Mesenchymal stem cell (in vitro differentiated cells and primary cell): ENCODE measurements around the gene SULT6B1.
A peak's percentile ranks its signal among the peaks of the same experiment; 100 is the strongest.
"Not testable (repeated sequence)": the region's sequence is repeated elsewhere in the genome, so short reads cannot be mapped to it uniquely, and the experiment has no call there.

Source experiments
- DNase-seq: peaks from one replicate; pipeline ENCODE4 v3.0.0-alpha.2; 2013
- H2AFZ ChIP-seq: one replicate; pipeline ENCODE4 v1.6.1; 2013; ENCODE audit warnings: low read depth, mild to moderate bottlenecking, control low read depth, inconsistent platforms, low read length, moderate library complexity
- H2AK5ac ChIP-seq: 2 replicates; pipeline ENCODE4 v1.6.1; 2013; ENCODE audit warnings: low read length, moderate library complexity, mild to moderate bottlenecking, inconsistent platforms; ENCODE audit not compliant: severe bottlenecking
- H2BK120ac ChIP-seq: one replicate; pipeline ENCODE4 v1.6.1; 2013; ENCODE audit warnings: low read depth, mild to moderate bottlenecking, inconsistent platforms, low read length, moderate library complexity
- H2BK12ac ChIP-seq, 2 experiments: one replicate each; pipeline ENCODE4 v1.6.1; 2013; ENCODE audit warnings: inconsistent platforms in 2 of 2, low read length in 2 of 2, mild to moderate bottlenecking in 2 of 2, moderate library complexity in 2 of 2, control low read depth in 1 of 2
- H2BK15ac ChIP-seq: one replicate; pipeline ENCODE4 v1.6.1; 2013; ENCODE audit warnings: mild to moderate bottlenecking, low read depth, inconsistent platforms; ENCODE audit not compliant: poor library complexity, severe bottlenecking
- H2BK5ac ChIP-seq: 2 replicates; pipeline ENCODE4 v1.6.1; 2013; ENCODE audit warnings: low read depth, mild to moderate bottlenecking, low read length, control low read depth, inconsistent platforms; ENCODE audit not compliant: poor library complexity, severe bottlenecking
- H3K14ac ChIP-seq, 2 experiments: one replicate each; pipeline ENCODE4 v1.6.1; 2013; ENCODE audit warnings: inconsistent platforms in 2 of 2, low read length in 2 of 2, control low read depth in 1 of 2, mild to moderate bottlenecking in 1 of 2, moderate library complexity in 1 of 2
- H3K18ac ChIP-seq, 2 experiments: one replicate each; pipeline ENCODE4 v1.6.1; 2013; ENCODE audit warnings: inconsistent platforms in 2 of 2, low read length in 2 of 2, control low read depth in 1 of 2, low read depth in 1 of 2, mild to moderate bottlenecking in 1 of 2
- H3K23ac ChIP-seq, 2 experiments: one replicate each; pipeline ENCODE4 v1.6.1; 2013; ENCODE audit warnings: inconsistent platforms in 2 of 2, low read length in 2 of 2, mild to moderate bottlenecking in 2 of 2, moderate library complexity in 2 of 2, control low read depth in 1 of 2
- H3K27ac ChIP-seq: 2 replicates; pipeline ENCODE4 v1.5.1; 2013; ENCODE audit warnings: mild to moderate bottlenecking, moderate library complexity, low read length, control low read depth, inconsistent platforms; ENCODE audit not compliant: poor library complexity, severe bottlenecking
- H3K27me3 ChIP-seq, 2 experiments: 2 replicates each; pipeline versions ENCODE4 v1.6.1 to v1.7.0; 2013; ENCODE audit warnings: low read length in 2 of 2, mild to moderate bottlenecking in 2 of 2, moderate library complexity in 2 of 2, control low read depth in 1 of 2, inconsistent platforms in 1 of 2; ENCODE audit not compliant: control insufficient read depth in 1 of 2, insufficient read depth in 1 of 2
- H3K36me3 ChIP-seq, 2 experiments: 2 replicates each; pipeline versions ENCODE4 v1.6.1 to v1.7.0; 2013; ENCODE audit warnings: low read length in 2 of 2, control low read depth in 1 of 2, inconsistent platforms in 1 of 2, low read depth in 1 of 2, mild to moderate bottlenecking in 1 of 2; ENCODE audit not compliant: insufficient read depth in 2 of 2, control insufficient read depth in 1 of 2
- H3K4ac ChIP-seq, 2 experiments: one replicate each; pipeline ENCODE4 v1.6.1; 2013; ENCODE audit warnings: inconsistent platforms in 2 of 2, low read length in 2 of 2, mild to moderate bottlenecking in 2 of 2, moderate library complexity in 2 of 2, control low read depth in 1 of 2, low read depth in 1 of 2
- H3K4me1 ChIP-seq: 2 replicates; pipeline ENCODE4 v1.6.1; 2013; ENCODE audit warnings: low read depth, low read length, control low read depth; ENCODE audit not compliant: control insufficient read depth, insufficient read depth
- H3K4me2 ChIP-seq: 2 replicates; pipeline ENCODE4 v1.6.1; 2013; ENCODE audit warnings: low read length, mild to moderate bottlenecking, inconsistent platforms; ENCODE audit not compliant: poor library complexity, severe bottlenecking
- H3K4me3 ChIP-seq, 2 experiments: 2 replicates each; pipeline versions ENCODE4 v1.5.1 to v1.7.0; 2013; ENCODE audit warnings: low read length in 2 of 2, mild to moderate bottlenecking in 2 of 2, control low read depth in 1 of 2, low read depth in 1 of 2; ENCODE audit not compliant: insufficient read depth in 1 of 2
- H3K79me1 ChIP-seq: replicated peaks from 2 replicates; pipeline ENCODE4 v1.6.1; 2013; ENCODE audit warnings: mild to moderate bottlenecking, control low read depth, low read length, inconsistent platforms; ENCODE audit not compliant: poor library complexity, severe bottlenecking
- H3K9ac ChIP-seq: 2 replicates; pipeline ENCODE4 v1.7.0; 2013; ENCODE audit warnings: mild to moderate bottlenecking, low read length, moderate library complexity
- H3K9me3 ChIP-seq: 2 replicates; pipeline ENCODE4 v1.7.0; 2013; ENCODE audit warnings: mild to moderate bottlenecking, low read length; ENCODE audit not compliant: control insufficient read depth
- H4K8ac ChIP-seq: one replicate; pipeline ENCODE4 v1.6.1; 2013; ENCODE audit warnings: inconsistent platforms, mild to moderate bottlenecking, low read length, moderate library complexity
- H4K91ac ChIP-seq: one replicate; pipeline ENCODE4 v1.6.1; 2013; ENCODE audit warnings: mild to moderate bottlenecking, low read length, inconsistent platforms
- WGBS: methylation state at CpG from one replicate; pipeline ENCODE4 v1.1.7; 2013; ENCODE audit warnings: mixed read lengths; 5-methylcytosine and 5-hydroxymethylcytosine counted together

The SULT6B1 gene

DNA sequence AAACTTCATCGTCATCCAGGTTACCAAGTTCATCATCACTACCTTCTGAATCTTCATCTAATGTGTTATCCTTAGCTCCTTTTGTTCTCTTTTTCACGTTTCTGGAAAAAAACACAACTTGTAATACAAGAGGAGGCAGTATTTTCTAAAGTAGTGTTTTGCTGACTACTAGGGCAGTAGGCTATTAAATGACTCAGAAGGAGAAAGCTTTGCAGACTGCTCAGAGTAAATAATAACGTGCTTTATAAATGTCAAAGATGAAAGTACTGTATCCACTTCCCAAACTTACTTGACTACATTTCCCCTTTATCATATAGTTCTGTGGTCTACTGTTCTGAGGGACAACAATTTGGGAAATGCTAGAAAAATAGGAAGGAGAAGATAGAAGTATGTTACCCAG lies 23.5 kb upstream of the SULT6B1 start:
- peaks cover 2% of the 10 kb centered on the region for H3K4me1 ChIP-seq
- H4K8ac ChIP-seq = no peak overlapping the region
- H3K79me1 ChIP-seq = peaks cover 5% of the 10 kb centered on the region
- H3K36me3 ChIP-seq = peaks cover 5 to 97% of the 10 kb centered on the region in 2 experiments
- no peak overlapping the region for H4K91ac ChIP-seq
- peaks cover 20% of the 10 kb centered on the region for H3K9me3 ChIP-seq
- DNase-seq = no peak
- H2BK15ac ChIP-seq = no peak overlapping the region
- peak overlapping the region; percentile 72 for H3K27ac ChIP-seq
- H3K9ac ChIP-seq = no peak overlapping the region
- H2AK5ac ChIP-seq = no peak overlapping the region
- no peak overlapping the region for H3K18ac ChIP-seq
- WGBS = 93% methylated on average over 2 of the region's 3 CpGs
- H3K4ac ChIP-seq = no peak overlapping the region
- no peak overlapping the region for H3K4me3 ChIP-seq
- no peak overlapping the region for H3K23ac ChIP-seq
- no peak overlapping the region for H3K14ac ChIP-seq
- no peaks in the 10 kb centered on the region for H3K27me3 ChIP-seq
- no peak overlapping the region for H2AFZ ChIP-seq
- H2BK120ac ChIP-seq = no peak overlapping the region
- H2BK5ac ChIP-seq = no peak overlapping the region
- no peak overlapping the region for H3K4me2 ChIP-seq
- no peak overlapping the region for H2BK12ac ChIP-seq

DNA sequence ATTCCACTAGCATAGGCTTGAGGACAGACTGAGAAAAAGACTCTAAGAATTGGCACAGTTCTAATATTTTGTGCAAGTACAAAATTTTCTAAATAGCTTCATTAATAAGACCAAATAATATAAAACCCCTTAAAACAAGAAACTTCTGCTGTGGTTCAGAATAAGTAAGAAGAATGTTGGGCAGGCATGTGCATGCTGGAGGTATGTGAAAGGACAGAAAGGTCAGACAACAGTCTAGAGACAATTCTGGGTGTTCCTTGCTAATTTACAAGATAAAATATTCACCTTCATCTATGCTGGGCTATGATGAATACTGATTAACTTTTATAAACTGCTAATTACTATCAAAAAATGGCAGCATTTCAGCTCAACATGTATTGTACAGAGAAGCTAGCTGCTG lies 22.7 kb upstream of the SULT6B1 start:
- Histone ChIP-seq H3K4me3 (no peak overlapping the region), H2BK120ac (no peak overlapping the region), H3K4me1 (peaks cover 2% of the 10 kb centered on the region), H3K18ac (no peak overlapping the region), H3K27me3 (no peaks in the 10 kb centered on the region), H3K14ac (no peak overlapping the region), H2BK12ac (no peak overlapping the region), H4K91ac (no peak overlapping the region), H4K8ac (no peak overlapping the region), H3K23ac (no peak overlapping the region), H3K4ac (no peak overlapping the region), H2BK5ac (no peak overlapping the region), H3K9me3 (peaks cover 26% of the 10 kb centered on the region), H3K79me1 (peaks cover 7% of the 10 kb centered on the region), H2BK15ac (no peak overlapping the region), H3K36me3 (peaks cover 7 to 97% of the 10 kb centered on the region in 2 experiments), H3K9ac (no peak overlapping the region), H2AK5ac (no peak overlapping the region), H3K27ac (peak overlapping the region; percentile 72), H2AFZ (no peak overlapping the region), H3K4me2 (no peak overlapping the region)
- DNase-seq = no peak

DNA sequence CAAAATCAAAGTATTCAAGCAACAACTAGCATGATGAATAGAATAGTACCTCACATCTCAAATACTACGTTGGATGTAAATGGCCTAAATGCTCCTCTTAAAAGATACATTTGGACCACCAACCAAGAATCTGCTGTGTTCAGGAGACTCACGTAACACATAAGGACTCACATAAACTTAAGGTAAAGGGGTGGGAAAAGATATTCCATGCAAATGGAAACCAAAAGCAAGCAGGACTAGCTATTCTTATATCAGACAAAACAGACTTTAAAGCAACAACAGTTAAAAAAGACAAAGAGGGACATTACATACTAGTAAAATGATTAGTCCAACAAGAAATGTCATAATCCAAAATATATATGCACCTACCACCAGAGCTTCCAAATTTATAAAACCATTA lies 18.3 kb upstream of the SULT6B1 start:
- H2BK5ac ChIP-seq, H3K18ac ChIP-seq, H2BK15ac ChIP-seq, H3K14ac ChIP-seq, H3K4me1 ChIP-seq, DNase-seq, H3K27ac ChIP-seq, H4K8ac ChIP-seq, H2AK5ac ChIP-seq, H3K4me3 ChIP-seq, H3K27me3 ChIP-seq, H2BK120ac ChIP-seq, H3K79me1 ChIP-seq, H2AFZ ChIP-seq, H4K91ac ChIP-seq, H3K9ac ChIP-seq, H3K23ac ChIP-seq, H3K4me2 ChIP-seq, H2BK12ac ChIP-seq, H3K4ac ChIP-seq: not testable (repeated sequence)
- Histone ChIP-seq H3K9me3 (peaks cover 37% of the 10 kb centered on the region), H3K36me3 (peaks cover 13 to 95% of the 10 kb centered on the region in 2 experiments)
- WGBS = 97% methylated on average over 2 of the region's 2 CpGs

DNA sequence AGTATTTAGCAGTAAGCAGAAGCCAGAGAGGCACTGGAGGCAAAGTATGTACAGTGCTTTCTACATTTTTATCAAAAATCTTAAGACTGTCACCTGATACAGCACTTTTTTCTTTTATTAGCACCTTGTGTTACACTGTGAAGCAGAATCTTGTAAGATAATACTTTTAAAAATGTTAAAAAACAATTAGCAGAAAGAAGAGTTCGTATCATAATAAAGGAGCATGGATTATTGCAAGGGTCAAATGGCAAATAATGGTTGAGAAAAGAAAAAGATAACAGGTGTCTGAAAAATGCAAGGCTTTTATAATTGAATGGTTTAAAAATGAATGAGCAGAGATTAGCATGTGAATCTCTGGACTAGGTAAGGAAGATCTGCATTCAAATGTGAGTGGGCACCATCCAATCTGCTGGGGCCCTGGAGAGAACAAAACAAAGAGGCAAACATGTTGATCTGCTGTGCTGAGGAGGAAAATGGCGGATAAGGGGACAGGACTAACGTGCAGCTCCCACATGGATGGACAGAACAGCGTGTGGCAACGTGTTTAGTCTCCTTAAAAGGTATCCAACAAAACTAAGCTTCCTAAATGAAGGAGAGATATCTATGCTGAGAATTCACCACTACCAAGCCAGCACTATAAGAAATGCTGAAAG lies 17.3 kb upstream of the SULT6B1 start:
- Histone ChIP-seq H3K9ac (no peak overlapping the region), H3K14ac (no peak overlapping the region), H3K4me3 (no peak overlapping the region), H3K4me1 (no peaks in the 10 kb centered on the region), H2AFZ (no peak overlapping the region), H2BK12ac (no peak overlapping the region), H3K79me1 (peaks cover 9% of the 10 kb centered on the region), H3K27ac (no peak overlapping the region), H3K4me2 (no peak overlapping the region), H2BK5ac (no peak overlapping the region), H2BK120ac (no peak overlapping the region), H3K9me3 (peaks cover 37% of the 10 kb centered on the region), H3K23ac (no peak overlapping the region), H3K18ac (no peak overlapping the region), H3K27me3 (no peaks in the 10 kb centered on the region), H4K8ac (no peak overlapping the region), H3K36me3 (peaks cover 13 to 95% of the 10 kb centered on the region in 2 experiments), H2AK5ac (no peak overlapping the region), H3K4ac (no peak overlapping the region), H2BK15ac (no peak overlapping the region), H4K91ac (no peak overlapping the region)
- WGBS = 83% methylated on average over 5 of the region's 5 CpGs
- DNase-seq = no peak
